ENCODE results near the gene CLN5.
"Not testable (repeated sequence)": the region's sequence is repeated elsewhere in the genome, so short reads cannot be mapped to it uniquely, and the experiment has no call there.

CLN5 gene

DNA sequence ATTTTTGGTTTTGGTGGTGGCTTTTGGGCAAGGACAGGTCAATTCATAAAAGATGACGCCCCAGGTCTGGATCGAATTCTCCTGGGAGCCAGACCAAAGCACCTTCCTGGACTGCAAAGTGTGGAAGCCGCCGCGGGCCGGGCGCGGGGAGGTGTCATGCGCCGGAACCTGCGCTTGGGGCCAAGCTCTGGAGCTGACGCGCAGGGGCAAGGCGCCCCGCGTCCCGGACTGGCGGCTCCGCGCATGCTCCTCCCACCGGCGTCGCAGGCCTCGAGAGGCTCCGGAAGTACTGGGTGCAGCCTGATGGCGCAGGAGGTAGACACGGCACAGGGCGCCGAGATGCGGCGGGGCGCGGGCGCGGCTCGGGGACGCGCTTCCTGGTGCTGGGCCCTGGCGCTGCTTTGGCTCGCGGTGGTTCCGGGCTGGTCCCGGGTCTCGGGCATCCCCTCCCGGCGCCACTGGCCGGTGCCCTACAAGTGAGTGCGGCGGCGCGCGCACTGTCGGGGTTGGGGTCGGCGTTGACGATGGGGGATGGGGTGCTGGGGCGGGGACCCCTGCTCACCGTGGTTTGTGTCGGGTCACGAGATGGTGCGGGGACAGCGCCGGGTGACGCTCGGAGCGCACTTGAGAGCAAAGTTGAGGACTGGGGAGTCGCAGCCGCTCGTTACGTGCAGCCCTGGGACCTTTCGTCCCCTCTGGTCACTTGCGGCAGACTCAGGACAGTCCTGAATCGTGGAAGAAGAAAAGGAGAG, at the start of gene CLN5:
CLN5 (plus strand) TSS at position 286 of the 752 bp plus-strand sequence; CDS start at position 304, 18 bp downstream.
- DNase-seq (ENCODE audit: low read depth in 4 of 4, low spot score in 1 of 4), result peak; percentile 69 to 89 (median 82)

DNA sequence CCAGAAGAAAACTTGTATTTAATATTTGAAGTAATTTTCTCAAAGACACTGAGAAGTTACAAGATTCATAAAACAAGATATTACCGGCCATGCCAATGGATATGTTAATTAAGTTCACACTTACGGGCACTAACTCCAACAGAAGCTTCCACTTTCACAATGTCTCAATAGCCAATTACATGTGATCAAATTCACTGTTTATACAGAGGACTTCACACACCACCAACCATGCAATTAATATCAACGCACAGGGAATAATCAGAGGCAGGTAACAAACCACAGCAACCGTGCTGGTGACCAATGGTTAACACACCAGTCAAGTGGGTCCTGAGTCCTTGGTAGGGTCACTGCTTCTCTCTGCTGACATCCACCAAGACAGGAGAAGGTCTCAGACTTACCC, 49.5 kb upstream of the CLN5 start:
- no peak for DNase-seq (ENCODE audit: low read depth in 4 of 4, low spot score in 1 of 4)

DNA sequence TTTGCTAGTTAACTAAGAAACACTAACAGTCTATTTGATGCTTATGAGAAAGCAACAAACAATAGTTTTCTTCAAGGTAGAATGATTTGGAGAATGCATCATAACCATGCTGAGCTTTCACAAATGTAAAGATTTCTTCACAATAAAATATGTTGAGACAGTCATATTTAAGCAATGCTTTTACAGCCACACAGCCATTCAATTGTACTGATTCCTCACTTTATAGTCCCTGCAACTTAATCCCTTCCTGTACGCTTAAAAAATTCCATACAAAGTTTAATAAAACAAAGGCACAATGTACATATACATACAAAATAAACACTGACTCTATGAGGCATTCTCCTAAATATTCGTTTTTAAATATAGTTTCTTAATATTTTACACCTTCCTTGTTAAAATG, 48.2 kb upstream of the CLN5 start:
- DNase-seq (ENCODE audit: low read depth in 4 of 4, low spot score in 1 of 4), result no peak

DNA sequence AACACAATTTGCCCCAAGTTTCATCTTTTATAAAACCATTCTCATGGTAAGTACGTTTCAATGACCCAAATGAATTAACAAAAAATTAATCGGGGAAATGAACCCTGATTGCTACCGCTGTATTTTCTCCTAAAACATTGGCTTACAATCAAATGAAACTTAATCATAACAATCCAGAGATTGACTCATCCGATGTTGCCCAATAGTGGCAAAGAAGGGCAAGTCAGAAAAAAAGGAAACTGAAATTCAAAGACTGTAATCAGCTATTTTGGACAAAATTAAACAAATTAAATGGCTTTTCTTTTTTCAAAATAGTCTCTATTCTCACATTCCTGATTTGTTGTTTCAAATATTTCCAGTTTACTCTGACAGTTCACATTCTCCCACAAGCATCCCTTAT, 47.4 kb upstream of the CLN5 start:
- DNase-seq (ENCODE audit: low read depth in 4 of 4, low spot score in 1 of 4), result no peak

DNA sequence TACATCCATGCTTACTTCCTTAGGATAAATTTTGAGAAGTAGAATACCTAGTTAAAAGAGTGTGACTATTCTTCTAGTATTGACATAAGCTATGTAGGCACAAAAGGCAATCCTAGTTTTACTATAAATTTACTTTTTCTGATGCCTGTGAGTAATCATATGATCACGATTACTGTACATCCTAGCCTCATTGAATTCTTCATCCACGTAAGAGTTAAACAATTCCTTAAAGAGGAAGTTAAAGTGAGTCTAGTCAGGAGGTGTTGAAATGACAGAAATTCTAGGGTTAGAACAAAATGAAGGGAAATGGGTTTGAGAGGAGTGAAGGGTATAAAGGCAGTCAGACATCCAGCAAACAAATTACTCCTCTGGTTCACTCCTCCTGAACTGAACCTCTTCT, 43.7 kb upstream of the CLN5 start, which contains the start of gene ACOD1:
ACOD1 (plus strand) TSS at position 363 of the 400 bp plus-strand sequence. CDS start 48 bp downstream, outside the sequence.
- no peak for DNase-seq (ENCODE audit: low read depth in 4 of 4, low spot score in 1 of 4)

DNA sequence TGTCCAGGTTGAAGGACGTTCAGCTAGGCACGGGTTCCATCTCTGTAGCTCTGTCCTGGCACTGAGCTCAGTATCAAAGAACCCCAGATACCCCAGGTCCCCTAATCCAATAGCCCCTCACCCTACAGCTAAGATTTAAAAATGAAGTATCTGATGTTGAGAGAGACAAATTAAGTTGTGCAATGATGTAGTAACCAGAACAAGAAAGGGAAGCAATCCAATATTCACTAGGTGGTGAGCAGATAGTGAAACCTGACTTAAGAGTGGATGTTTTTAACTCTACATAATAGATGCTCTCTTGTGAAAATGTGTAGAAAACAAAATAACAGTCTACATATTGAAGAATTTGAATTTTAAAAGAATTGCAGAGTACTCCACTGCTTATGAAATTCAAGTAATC, 41.8 kb upstream of the CLN5 start:
- no peak for DNase-seq (ENCODE audit: low read depth in 4 of 4, low spot score in 1 of 4)

DNA sequence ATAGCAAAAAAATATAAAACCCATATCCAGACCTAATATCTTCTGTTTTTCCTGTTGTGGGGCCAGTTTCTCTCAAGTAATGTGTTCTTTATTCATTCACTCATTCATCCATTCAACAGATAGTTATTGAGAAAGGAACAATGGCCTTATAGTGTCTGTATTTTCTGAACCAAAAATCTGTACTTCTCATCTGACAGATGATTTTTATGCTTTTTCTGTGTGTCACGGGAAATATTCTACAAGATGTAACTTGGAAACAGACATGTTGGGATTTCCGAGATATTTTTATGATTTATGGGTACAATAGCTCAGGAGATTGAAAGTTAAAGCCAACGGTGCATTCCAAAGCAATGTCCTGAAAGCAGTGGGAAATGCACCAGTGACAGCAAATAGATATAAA, 37.9 kb upstream of the CLN5 start:
- DNase-seq (ENCODE audit: low read depth in 4 of 4, low spot score in 1 of 4), result no peak

DNA sequence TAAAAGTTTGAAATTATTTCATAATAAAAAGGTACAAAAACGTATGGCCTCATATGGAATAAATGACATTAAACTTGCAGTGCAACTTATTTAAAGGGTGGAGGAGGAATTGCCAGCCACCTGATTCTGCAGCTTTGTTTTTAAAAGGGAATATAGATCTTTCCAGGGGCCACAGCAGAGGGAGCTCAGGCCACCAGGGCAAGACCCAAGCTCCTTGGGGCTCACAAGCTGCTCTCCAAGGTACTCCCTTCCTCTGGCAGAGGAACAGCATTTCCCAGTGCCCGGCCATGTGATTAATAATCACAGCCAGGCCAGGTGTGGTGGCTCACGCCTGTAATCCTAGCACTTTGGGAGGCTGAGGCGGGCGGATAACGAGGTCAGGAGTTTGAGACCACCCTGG, 37.3 kb upstream of the CLN5 start:
- no peak for DNase-seq (ENCODE audit: low read depth in 4 of 4, low spot score in 1 of 4)

DNA sequence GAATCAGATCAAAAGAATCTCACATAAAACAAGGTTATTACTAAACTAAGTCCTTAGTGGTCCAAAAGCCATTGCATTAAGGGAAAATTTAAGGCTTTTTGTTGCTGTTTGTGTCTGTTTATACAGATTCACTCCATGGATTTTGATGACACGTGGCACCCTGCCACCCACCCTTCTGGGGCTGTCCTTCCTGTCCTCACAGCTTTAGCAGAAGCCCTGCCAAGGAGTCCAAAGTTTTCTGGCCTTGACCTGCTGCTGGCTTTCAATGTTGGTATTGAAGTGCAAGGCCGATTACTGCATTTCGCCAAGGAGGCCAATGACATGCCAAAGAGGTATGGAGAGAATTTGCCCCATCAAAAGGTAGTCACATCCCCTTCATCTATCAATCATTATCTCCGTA, 36.7 kb upstream of the CLN5 start:
- DNase-seq (ENCODE audit: low read depth in 4 of 4, low spot score in 1 of 4), result no peak

DNA sequence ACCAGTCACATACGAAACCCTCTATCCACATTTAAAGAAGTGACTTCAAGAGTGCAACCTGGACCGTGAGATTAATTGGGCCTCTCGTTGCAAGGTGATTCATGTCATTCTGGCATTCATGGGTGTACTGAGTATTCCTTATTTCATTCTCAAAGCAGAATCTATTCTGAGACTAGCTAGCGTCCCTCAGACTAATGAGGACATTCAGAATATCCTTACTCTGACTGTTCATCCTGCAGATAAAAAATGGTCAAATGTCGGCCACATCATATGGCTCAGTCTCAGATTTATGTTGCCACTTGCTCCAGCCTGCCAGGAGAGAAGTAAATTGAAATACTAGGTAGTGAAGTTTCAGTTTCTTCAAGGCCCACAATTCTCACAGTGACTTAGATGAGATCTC, 36.2 kb upstream of the CLN5 start:
- no peak for DNase-seq (ENCODE audit: low read depth in 4 of 4, low spot score in 1 of 4)

DNA sequence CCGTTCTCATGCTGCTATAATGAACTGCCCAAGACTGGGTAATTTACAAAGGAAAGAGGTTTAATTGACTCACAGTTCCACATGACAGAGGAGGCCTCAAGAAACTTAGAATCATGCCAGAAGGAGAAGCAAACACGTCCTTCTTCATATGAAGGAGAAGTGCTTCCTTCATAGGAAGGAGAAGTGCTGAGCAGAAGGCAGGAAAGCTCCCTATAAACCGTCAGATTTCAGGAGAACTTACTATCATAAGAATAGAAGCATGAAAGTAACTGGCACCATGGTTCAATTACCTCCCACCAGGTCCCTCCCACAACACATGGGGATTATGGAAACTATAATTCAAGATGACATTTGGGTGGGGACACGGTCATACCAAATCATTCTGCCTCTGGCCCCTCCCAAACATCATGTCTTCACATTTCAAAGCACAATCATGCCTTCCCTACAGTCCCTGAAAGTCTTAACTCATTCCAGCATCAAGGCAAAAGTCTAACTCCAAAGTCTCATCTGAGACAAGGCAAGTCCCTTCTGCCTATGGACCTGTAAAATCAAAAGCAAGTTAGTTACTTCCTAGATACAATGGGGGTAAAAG, 32.9 kb upstream of the CLN5 start:
- no peak for DNase-seq (ENCODE audit: low read depth in 4 of 4, low spot score in 1 of 4)

DNA sequence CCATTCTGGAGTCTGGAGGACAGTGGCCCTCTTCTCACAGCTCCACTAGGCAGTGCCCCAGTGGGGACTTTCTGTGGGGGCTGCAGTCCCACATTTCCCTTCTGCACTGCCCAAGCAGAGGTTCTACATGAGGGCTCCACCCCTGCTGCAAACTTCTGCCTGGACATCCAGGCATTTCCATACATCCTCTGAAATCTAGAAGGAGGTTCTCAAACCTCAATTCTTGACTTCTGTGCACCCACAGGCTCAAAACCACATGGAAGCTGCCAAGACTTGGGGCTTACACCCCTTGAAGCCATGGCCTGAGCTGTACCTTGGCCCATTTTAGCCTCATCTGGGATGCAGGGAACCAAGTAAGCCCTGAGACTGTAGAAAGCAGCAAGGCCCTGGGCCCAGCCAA, 32.1 kb upstream of the CLN5 start:
- DNase-seq (ENCODE audit: low read depth in 4 of 4, low spot score in 1 of 4), result not testable (repeated sequence)

DNA sequence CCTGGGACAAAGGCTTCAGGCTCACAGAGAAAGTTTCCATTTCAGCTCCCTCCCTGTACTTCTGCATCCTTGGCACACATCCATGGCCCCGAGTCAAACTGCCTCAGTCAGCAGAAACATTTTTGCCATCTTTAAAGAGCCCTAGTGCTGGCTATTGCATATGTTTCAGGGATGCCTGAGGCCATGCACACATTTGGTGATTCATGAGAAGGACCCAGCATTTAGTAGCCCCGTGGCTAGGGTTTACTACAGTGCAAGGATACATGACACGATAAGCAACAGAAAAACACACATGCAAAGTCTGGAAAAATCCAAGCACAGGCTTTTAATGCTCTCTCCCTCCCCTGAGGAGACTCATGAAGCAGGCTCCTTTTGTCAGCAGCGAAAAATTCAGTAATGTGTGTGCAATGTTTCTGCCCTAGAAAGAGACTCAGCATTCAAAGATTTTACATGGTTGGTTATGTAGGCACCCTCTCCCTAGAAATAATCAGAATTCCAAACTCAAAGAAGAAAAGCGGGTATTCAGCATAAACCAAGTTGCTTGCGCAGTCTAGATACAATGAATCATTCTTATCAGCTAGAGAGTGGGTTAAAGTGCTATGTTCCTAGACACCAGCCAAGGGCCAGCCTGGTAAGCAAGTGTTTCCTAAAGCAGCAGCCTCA, 26.0 kb upstream of the CLN5 start:
- no peak for DNase-seq (ENCODE audit: low read depth in 4 of 4, low spot score in 1 of 4)

DNA sequence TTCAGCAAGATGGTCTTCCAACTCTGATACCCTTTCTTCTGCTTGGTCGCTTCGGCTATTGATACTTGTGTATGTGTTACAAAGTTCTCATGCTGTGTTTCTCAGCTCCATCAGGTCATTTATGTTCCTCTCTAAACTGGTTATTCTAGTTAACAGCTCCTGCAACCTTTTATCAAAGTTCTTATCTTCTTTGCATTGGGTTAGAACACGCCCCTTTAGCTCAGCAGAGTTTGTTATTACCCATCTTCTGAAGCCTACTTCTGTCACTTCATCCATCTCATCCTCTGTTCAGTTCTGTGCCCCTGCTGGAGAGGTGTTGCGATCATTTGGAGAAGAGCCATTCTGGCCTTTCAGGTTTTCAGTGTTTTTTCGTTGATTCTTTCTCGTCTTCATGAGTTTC, 24.9 kb upstream of the CLN5 start:
- DNase-seq (ENCODE audit: low read depth in 4 of 4, low spot score in 1 of 4), result no peak

DNA sequence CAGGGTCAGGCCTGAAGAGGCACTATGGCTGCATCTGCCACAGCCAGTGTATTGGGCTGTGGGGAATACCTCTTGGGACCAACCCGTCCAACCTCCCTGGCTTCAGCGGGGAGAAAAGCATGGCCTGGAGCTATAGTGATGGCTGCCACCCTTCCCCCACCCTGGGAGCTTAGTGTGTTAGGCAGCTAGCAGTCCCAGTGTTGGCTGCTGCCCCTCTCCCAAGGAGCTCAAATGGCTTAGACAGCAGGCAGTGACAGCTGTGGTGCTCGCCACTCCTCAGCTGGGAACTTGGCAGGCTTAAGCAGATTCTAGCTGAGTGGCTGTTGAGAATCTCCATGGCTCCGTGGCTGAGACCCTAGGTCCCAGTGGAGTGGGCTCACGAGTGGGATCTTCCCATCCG, 23.8 kb upstream of the CLN5 start:
- DNase-seq (ENCODE audit: low read depth in 4 of 4, low spot score in 1 of 4), result no peak

DNA sequence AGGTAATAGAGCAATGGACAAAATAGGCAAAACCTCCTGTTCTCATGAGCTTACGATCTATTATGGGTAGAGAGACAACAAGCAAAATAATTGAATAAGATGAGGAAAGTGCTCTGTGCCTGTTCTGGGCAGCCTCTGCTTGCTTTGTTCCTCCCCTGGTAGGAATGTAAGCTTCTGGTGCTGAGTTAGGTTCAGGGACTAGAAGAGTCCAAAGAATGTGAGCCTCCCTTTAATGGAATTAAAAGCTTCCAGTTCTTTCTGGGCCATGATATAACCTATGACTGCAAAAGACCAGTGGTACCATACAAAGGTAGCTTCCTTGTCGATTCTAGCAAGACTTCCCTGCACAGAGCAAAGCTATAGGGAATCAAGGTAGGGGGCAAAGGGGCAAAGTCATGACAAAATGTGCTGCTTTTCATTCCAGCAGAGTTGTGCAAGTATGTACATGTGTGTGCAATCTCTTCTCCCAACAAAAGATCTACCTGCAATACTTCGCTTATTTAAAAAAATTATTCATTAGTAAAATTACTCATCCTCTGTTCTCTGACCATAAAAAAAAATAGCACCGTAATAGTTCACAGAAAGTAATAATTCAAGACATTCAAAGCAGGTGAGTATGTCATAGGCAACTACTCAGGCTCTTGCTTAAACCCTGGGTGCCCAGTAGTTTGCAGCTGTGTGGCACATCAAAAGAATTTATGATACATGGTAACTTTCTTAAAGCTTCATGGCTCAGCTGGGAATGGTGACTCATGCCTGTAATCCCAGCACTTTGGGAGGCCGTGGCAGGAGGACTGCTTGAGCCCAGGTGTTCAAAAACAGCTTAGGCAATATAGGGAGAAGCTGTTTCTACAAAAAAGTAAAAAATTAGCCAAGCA, 22.2 kb upstream of the CLN5 start:
- no peak for DNase-seq (ENCODE audit: low read depth in 4 of 4, low spot score in 1 of 4)

DNA sequence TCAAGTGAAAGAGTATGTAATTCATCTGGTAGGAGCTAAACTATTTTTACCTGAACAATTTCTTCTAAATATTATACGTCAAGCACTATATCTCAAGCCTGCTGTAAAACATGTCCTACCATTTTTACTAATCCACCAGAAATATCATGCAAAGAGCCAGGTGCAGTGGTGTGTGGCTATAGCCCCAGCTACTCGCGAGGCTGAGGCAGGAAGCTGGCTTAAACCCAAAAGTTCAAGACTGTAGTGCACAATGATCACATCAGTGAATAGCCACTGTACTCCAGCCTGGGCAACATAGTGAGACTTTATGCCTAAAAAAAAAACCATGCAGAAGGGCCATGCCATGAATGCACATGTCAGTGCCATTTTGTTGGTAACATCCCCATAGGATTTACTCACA, 20.7 kb upstream of the CLN5 start:
- no peak for DNase-seq (ENCODE audit: low read depth in 4 of 4, low spot score in 1 of 4)

DNA sequence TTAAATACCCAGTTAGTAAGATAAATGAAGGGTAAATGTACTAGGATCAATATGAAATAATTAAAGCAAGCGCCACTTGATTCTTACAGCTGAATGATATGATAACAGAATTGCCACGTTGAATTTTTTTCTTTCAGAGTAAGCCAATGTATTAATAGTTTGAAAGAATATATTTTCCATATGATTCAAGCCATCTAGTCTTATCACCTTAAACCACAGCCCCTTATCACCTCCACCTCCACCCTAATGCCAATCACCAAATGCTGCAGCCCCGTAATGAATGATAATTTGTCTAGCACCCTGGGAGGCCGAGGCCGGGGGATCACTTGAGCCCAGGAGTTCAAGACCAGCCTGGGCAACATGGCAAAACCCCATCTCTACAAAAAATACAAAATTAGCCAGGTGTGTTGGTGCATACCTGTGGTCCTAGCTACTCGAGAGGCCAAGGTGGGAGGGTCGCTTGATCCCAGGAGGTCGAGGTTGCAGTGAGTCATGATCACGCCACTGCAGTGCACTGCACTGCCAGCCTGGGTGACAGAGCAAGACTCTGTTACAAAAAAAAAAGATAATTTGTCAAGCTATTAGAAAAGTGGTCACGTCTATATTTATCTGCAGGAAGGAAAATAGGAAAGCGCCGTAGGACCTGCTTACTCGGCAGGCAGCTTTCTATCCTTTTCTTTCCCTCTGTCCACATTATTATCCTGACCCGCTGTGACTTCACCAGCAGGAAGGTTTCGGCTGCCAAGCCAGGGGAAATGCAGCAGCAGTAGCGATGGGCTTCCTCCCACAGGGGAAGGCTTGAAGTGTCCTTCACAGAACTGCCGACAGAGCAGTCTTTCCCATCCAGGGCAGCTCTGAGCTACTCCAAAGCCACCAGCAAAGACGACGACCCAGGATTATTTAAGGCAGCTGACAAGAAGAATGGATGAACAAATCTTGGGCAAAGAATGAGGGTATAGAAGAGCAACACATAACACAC, 19.7 kb upstream of the CLN5 start:
- DNase-seq (ENCODE audit: low read depth in 4 of 4, low spot score in 1 of 4), result no peak

DNA sequence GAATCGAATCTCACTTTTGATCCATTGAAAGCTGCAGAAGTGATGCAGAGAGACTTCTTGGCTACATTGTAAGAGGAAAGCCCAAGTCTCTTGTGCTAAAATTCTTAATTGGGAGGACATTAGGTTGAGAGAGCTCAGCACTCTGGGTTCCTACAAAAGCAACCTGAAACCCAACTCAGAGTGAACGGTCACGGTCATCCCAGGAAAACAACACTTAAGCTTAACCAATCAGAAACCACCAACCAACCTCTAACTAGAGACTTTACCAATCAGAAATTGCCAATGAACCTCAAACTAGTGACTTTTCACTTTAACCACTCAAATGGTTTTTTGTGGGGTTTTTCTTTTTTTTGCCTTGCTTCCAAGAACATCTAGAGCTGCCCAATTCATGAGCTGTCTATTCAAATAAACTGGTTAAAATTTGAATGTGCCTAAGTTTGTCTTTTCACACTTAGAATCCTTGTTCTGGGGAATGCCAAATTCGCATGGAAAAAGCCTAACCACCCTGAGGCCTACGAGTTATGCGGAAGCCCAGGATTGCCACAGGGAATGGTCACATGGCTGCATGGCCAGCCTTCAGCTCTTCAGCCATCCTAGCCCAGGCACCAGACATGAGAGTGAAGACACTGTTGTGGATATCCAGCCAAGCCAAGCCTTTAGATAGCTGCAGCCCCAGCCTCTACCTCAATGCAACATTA, 17.8 kb upstream of the CLN5 start:
- no peak for DNase-seq (ENCODE audit: low read depth in 4 of 4, low spot score in 1 of 4)

DNA sequence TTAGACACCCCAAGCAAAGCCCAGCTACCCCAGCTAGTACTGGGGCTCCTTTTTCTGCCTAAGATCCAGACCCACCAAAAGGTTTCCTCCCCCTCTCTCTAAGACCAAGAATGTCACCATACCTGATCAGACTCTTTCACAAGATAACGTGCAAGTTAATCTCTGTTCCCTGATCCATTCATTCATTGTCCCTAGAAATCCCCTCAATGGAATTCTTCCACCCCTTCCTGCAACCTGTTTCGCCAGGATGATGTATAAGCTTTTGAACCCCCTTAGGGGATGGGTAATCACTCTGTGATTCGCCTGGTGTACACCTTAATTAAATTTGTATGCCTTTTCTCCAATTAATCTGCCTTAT, 17.3 kb upstream of the CLN5 start:
- no peak for DNase-seq (ENCODE audit: low read depth in 4 of 4, low spot score in 1 of 4)

Data from stimulated activated CD4-positive, alpha-beta T cell treated with anti-CD3 and anti-CD28 coated beads, Interleukin-1b, Interleukin-23, amount 100 ng/mL, for 24 hours (primary cell).